GM23338 (cell line): ENCODE measurements around the gene SPRR2A. TPM values are rescaled to one million over a fixed set of nuclear protein-coding genes. Genes with fewer than 3 reads are reported as not detected.
A peak's percentile ranks its signal among the peaks of the same experiment; 100 is the strongest.
"Not testable (repeated sequence)": the region's sequence is repeated elsewhere in the genome, so short reads cannot be mapped to it uniquely, and the experiment has no call there.

ENCODE experiments used
- ATAC-seq: fragments of 200-7000 bp; cut with Tn5 transposase; 3 replicates; pipeline ENCODE4 v1.9.1; 2020
- DNase-seq: peaks from one replicate; pipeline ENCODE4 v3.0.0-alpha.2; 2015; ENCODE audit warnings: low spot score
- H2AFZ ChIP-seq: fragments of 200-600 bp; sonication (generic); 2 replicates; pipeline ENCODE4 v1.8.0; 2016; ENCODE audit warnings: antibody characterized with exemption, mild to moderate bottlenecking, moderate library complexity
- H3F3A ChIP-seq: fragments of 200-600 bp; sonication (generic); replicated peaks from 2 replicates; pipeline ENCODE4 v1.8.0; 2017; ENCODE audit warnings: antibody characterized with exemption, mixed run types, low read depth
- H3K27ac ChIP-seq: fragments of 200-600 bp; sonication (generic); 2 replicates; pipeline ENCODE4 v1.6.1; 2016; ENCODE audit warnings: low read depth
- H3K27me3 ChIP-seq: fragments of 200-600 bp; sonication (generic); 2 replicates; pipeline ENCODE4 v1.8.0; 2016; ENCODE audit warnings: mild to moderate bottlenecking, mixed run types, moderate library complexity; ENCODE audit not compliant: insufficient read depth
- H3K36me3 ChIP-seq: fragments of 200-600 bp; sonication (generic); 2 replicates; pipeline ENCODE4 v1.8.0; 2016; ENCODE audit warnings: mild to moderate bottlenecking; ENCODE audit not compliant: insufficient read depth
- H3K4me1 ChIP-seq: fragments of 200-600 bp; sonication (generic); 2 replicates; pipeline ENCODE4 v1.8.0; 2016; ENCODE audit warnings: mild to moderate bottlenecking, moderate library complexity; ENCODE audit not compliant: insufficient read depth
- H3K4me2 ChIP-seq: fragments of 200-600 bp; sonication (generic); 2 replicates; pipeline ENCODE4 v1.7.1; 2017; ENCODE audit warnings: mixed run types
- H3K4me3 ChIP-seq: fragments of 200-600 bp; sonication (generic); 2 replicates; pipeline ENCODE4 v1.6.1; 2016; ENCODE audit warnings: mixed run types
- H3K79me2 ChIP-seq: fragments of 200-600 bp; sonication (generic); replicated peaks from 2 replicates; pipeline ENCODE4 v1.8.0; 2017; ENCODE audit warnings: mild to moderate bottlenecking; ENCODE audit not compliant: insufficient read depth
- H3K9me2 ChIP-seq: fragments of 200-600 bp; sonication (generic); 2 replicates; pipeline ENCODE4 v1.8.0; 2017; ENCODE audit not compliant: insufficient read depth
- H4K20me1 ChIP-seq: fragments of 200-600 bp; sonication (generic); replicated peaks from 2 replicates; pipeline ENCODE4 v1.8.0; 2017; ENCODE audit warnings: mild to moderate bottlenecking; ENCODE audit not compliant: insufficient read depth
- H3K27ac Mint-ChIP-seq: 2 replicates; pipeline ENCODE4 v1.8.0; 2020; ENCODE audit warnings: inconsistent platforms, mild to moderate bottlenecking, moderate library complexity, mixed read lengths
- H3K27me3 Mint-ChIP-seq: 3 replicates; pipeline ENCODE4 v1.8.0; 2022; ENCODE audit warnings: low read depth, mild to moderate bottlenecking, moderate library complexity, mixed read lengths, inconsistent platforms; ENCODE audit not compliant: insufficient read depth, poor library complexity
- H3K36me3 Mint-ChIP-seq: 3 replicates; pipeline ENCODE4 v1.8.0; 2021; ENCODE audit warnings: low read depth, mild to moderate bottlenecking, inconsistent platforms, moderate library complexity, mixed read lengths
- H3K4me1 Mint-ChIP-seq: 3 replicates; pipeline ENCODE4 v1.8.0; 2020; ENCODE audit warnings: mild to moderate bottlenecking, inconsistent platforms, mixed read lengths
- H3K4me3 Mint-ChIP-seq: 3 replicates; pipeline ENCODE4 v1.8.0; 2021; ENCODE audit warnings: moderate library complexity, mild to moderate bottlenecking, inconsistent platforms, mixed read lengths
- H3K9me3 Mint-ChIP-seq: 3 replicates; pipeline ENCODE4 v1.8.0; 2020; ENCODE audit warnings: moderate library complexity, mild to moderate bottlenecking, inconsistent platforms, mixed read lengths
- CREB1 ChIP-seq: fragments of 250-450 bp; sonication (Bioruptor Pico); IDR thresholded peaks from 2 replicates; pipeline ENCODE4 v1.5.0; 2020; ENCODE audit warnings: low read depth, mild to moderate bottlenecking, moderate library complexity
- JUNB ChIP-seq: IDR thresholded peaks from one replicate; pipeline ENCODE4 v1.6.1; 2016; ENCODE audit warnings: antibody characterized with exemption; ENCODE audit not compliant: unreplicated experiment
- STAT1 ChIP-seq: IDR thresholded peaks from one replicate; pipeline ENCODE4 v1.6.1; 2016; ENCODE audit warnings: antibody characterized with exemption; ENCODE audit not compliant: unreplicated experiment
- polyA plus RNA-seq: library from polyadenylated mRNA; unstranded; fragments of >200 nt; fragmentation: Nextera tagmentation; extraction: Ambion mirVana; gene quantifications from 2 replicates; pipeline ENCODE4 v1.2.1, GENCODE V29; 2016
- total RNA-seq: library from RNA; depleted of rRNA; stranded (reverse); fragments of >200 nt; shearing (Covaris generic); gene quantifications from 2 replicates; pipeline ENCODE4 v1.2.3, GENCODE V29; 2014
- TF ChIP-seq, protein P1 (sequence below): fragments of 250-450 bp; sonication (Bioruptor Pico); IDR thresholded peaks from 2 replicates; pipeline ENCODE4 v1.5.0; 2020; ENCODE audit warnings: mild to moderate bottlenecking, moderate library complexity

SPRR2A gene
- total and polyA plus RNA-seq, 2 experiments from 2014 or later = not detected

DNA sequence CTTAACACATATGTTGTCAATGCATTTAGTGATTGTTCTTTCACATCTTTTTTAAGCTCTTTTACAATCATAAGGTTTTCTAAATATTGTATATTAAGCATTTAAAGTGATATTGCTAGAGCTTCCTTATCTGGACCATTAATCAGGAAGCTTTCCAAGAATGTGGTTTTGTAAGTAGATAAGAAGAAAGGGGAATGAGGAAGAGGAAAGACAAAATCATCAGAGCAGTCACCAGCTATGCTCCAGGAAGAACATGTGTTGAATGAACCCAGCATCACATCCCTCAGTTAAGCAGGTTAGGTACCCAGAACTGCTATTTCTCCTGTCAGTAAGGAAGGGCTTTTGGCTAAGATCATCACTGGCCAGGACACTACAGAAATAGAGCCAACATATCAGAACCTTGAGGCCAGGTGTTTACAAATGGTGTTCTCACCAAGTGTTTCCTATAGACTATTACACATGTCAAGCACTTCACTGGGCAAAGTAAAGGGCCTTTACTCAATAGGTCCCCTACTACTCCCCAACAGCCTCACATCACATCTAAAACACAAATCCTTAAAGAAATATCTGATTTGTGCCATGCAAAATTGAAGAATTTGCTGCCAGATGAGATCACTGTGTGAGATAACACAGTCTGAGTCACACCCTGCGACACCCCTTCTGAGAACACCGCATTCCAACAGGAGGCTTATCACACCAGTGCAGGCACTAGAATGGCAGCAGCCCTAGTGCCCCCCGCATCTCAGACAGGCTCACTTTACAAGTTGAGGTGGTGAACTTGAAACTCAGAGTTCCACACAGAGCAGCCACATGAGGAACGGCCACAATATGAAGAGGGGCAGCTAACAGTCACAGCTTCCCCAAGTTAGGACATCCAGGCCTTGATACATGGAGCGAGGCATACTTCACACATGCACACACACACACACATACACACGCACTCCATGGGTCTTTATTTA is 1.8 kb upstream of the SPRR2A start:
- H3K79me2 ChIP-seq = no peaks in the 10 kb centered on the region
- H3K27ac Mint-ChIP-seq = no peak overlapping the region
- no peaks in the 10 kb centered on the region for H3K27me3 Mint-ChIP-seq
- no peak for TF ChIP-seq CREB1 (CRISPR knock-in tag)
- TF ChIP-seq STAT1 = no peak
- no peak for TF ChIP-seq JUNB
- peaks cover 3% of the 10 kb centered on the region; the same call in 2 of the 3 replicates for H3K4me1 Mint-ChIP-seq
- H3K4me1 ChIP-seq = no peaks in the 10 kb centered on the region
- H2AFZ ChIP-seq = no peak overlapping the region
- H3K36me3 ChIP-seq = no peaks in the 10 kb centered on the region
- no peaks in the 10 kb centered on the region for H3K9me2 ChIP-seq
- H3K27me3 ChIP-seq = no peaks in the 10 kb centered on the region
- no peaks in the 10 kb centered on the region for H4K20me1 ChIP-seq
- H3K27ac ChIP-seq = no peak overlapping the region
- DNase-seq (peak; percentile 1), ATAC-seq (no peak; the same call in 2 of the 3 replicates)
- H3F3A ChIP-seq = no peaks in the 10 kb centered on the region
- H3K9me3 Mint-ChIP-seq = no peaks in the 10 kb centered on the region
- H3K4me2 ChIP-seq = no peak overlapping the region
- no peak overlapping the region for H3K4me3 Mint-ChIP-seq
- H3K36me3 Mint-ChIP-seq = no peaks in the 10 kb centered on the region
- H3K4me3 ChIP-seq = no peak overlapping the region

DNA sequence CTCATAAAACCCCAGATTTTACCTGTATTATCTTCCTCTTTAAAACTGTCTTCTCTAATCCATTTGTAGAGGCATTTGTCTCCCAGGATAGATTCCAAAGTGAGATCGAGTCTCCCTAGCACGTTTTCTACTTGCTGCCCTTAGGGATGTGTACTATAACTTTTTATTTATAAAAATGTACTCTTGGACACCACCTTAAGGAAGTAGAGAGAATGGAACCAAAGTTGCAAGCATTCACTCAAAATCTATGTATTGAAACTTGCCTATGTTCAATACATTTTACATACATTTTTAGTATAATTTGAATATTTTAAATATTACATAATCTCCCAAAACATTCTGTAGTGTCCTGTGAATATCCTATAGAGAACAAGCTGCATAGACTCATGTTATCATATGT is 842 bp upstream of the SPRR2A start:
- H3K4me2 ChIP-seq = no peak overlapping the region
- peaks cover 3% of the 10 kb centered on the region; the same call in 2 of the 3 replicates for H3K4me1 Mint-ChIP-seq
- H3K9me3 Mint-ChIP-seq = no peaks in the 10 kb centered on the region
- no peaks in the 10 kb centered on the region for H3F3A ChIP-seq
- H4K20me1 ChIP-seq = no peaks in the 10 kb centered on the region
- ATAC-seq = no peak
- no peaks in the 10 kb centered on the region for H3K36me3 ChIP-seq
- H3K9me2 ChIP-seq = no peaks in the 10 kb centered on the region
- no peak overlapping the region for H3K4me3 ChIP-seq
- no peak overlapping the region for H3K4me3 Mint-ChIP-seq
- H3K4me1 ChIP-seq = no peaks in the 10 kb centered on the region
- TF ChIP-seq, protein P1, sequence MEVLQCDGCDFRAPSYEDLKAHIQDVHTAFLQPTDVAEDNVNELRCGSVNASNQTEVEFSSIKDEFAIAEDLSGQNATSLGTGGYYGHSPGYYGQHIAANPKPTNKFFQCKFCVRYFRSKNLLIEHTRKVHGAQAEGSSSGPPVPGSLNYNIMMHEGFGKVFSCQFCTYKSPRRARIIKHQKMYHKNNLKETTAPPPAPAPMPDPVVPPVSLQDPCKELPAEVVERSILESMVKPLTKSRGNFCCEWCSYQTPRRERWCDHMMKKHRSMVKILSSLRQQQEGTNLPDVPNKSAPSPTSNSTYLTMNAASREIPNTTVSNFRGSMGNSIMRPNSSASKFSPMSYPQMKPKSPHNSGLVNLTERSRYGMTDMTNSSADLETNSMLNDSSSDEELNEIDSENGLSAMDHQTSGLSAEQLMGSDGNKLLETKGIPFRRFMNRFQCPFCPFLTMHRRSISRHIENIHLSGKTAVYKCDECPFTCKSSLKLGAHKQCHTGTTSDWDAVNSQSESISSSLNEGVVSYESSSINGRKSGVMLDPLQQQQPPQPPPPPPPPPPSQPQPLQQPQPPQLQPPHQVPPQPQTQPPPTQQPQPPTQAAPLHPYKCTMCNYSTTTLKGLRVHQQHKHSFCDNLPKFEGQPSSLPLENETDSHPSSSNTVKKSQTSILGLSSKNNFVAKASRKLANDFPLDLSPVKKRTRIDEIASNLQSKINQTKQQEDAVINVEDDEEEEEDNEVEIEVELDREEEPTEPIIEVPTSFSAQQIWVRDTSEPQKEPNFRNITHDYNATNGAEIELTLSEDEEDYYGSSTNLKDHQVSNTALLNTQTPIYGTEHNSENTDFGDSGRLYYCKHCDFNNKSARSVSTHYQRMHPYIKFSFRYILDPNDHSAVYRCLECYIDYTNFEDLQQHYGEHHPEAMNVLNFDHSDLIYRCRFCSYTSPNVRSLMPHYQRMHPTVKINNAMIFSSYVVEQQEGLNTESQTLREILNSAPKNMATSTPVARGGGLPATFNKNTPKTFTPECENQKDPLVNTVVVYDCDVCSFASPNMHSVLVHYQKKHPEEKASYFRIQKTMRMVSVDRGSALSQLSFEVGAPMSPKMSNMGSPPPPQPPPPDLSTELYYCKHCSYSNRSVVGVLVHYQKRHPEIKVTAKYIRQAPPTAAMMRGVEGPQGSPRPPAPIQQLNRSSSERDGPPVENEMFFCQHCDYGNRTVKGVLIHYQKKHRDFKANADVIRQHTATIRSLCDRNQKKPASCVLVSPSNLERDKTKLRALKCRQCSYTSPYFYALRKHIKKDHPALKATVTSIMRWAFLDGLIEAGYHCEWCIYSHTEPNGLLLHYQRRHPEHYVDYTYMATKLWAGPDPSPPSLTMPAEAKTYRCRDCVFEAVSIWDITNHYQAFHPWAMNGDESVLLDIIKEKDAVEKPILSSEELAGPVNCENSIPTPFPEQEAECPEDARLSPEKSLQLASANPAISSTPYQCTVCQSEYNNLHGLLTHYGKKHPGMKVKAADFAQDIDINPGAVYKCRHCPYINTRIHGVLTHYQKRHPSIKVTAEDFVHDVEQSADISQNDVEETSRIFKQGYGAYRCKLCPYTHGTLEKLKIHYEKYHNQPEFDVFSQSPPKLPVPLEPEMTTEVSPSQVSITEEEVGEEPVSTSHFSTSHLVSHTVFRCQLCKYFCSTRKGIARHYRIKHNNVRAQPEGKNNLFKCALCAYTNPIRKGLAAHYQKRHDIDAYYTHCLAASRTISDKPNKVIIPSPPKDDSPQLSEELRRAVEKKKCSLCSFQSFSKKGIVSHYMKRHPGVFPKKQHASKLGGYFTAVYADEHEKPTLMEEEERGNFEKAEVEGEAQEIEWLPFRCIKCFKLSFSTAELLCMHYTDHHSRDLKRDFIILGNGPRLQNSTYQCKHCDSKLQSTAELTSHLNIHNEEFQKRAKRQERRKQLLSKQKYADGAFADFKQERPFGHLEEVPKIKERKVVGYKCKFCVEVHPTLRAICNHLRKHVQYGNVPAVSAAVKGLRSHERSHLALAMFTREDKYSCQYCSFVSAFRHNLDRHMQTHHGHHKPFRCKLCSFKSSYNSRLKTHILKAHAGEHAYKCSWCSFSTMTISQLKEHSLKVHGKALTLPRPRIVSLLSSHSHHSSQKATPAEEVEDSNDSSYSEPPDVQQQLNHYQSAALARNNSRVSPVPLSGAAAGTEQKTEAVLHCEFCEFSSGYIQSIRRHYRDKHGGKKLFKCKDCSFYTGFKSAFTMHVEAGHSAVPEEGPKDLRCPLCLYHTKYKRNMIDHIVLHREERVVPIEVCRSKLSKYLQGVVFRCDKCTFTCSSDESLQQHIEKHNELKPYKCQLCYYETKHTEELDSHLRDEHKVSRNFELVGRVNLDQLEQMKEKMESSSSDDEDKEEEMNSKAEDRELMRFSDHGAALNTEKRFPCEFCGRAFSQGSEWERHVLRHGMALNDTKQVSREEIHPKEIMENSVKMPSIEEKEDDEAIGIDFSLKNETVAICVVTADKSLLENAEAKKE (CRISPR knock-in tag) = no peak
- no peak for TF ChIP-seq CREB1 (CRISPR knock-in tag)
- no peak for DNase-seq
- H2AFZ ChIP-seq = peak overlapping the region; percentile 53
- no peak overlapping the region for H3K27ac Mint-ChIP-seq
- no peaks in the 10 kb centered on the region for H3K27me3 ChIP-seq
- no peak overlapping the region for H3K27ac ChIP-seq
- H3K79me2 ChIP-seq = no peaks in the 10 kb centered on the region
- no peaks in the 10 kb centered on the region for H3K36me3 Mint-ChIP-seq
- no peaks in the 10 kb centered on the region for H3K27me3 Mint-ChIP-seq

DNA sequence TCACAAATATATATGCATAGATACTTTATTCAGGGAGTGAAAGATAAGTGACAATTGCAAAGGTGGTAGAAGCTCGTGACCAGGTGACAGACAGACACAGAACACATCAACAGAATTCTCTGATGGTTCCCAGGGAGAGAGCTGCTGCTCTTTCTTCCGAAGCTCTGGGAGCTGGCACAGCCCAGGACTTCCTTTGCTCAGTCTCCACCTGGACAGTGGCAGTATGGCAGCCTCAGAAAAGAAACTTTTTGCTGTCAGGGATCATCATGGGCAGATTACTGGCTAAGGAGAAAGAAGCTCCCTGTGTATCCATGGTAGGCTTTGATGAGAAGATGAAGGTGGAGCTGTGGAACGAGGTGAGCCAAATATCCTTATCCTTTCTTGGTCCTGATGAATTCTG is 1.2 kb downstream of the SPRR2A start:
- ATAC-seq = peak; percentile 42
- H2AFZ ChIP-seq, H3F3A ChIP-seq, H3K79me2 ChIP-seq, H3K27me3 ChIP-seq, H3K27me3 Mint-ChIP-seq, H3K4me3 Mint-ChIP-seq, H3K4me2 ChIP-seq, H3K27ac ChIP-seq, H3K4me1 Mint-ChIP-seq, H3K36me3 Mint-ChIP-seq, H3K9me3 Mint-ChIP-seq, H3K4me1 ChIP-seq, H3K4me3 ChIP-seq, DNase-seq, H4K20me1 ChIP-seq, H3K27ac Mint-ChIP-seq, H3K36me3 ChIP-seq, H3K9me2 ChIP-seq: not testable (repeated sequence)
